T-helper 9 cell (primary cell): Measurements from ENCODE around the gene CTNNBIP1.
"Not testable (repeated sequence)": the region's sequence is repeated elsewhere in the genome, so short reads cannot be mapped to it uniquely, and the experiment has no call there.

Source experiments
- DNase-seq: peaks from one replicate; pipeline ENCODE4 v3.0.0-alpha.2; 2020
- total RNA-seq, 2 donors: gene quantifications; one replicate each; lab custom pipeline; 2026; lab: John Stamatoyannopoulos, UW

CTNNBIP1 gene
- 8.5 to 8.7 reads per million in 2 donors for total RNA-seq

DNA sequence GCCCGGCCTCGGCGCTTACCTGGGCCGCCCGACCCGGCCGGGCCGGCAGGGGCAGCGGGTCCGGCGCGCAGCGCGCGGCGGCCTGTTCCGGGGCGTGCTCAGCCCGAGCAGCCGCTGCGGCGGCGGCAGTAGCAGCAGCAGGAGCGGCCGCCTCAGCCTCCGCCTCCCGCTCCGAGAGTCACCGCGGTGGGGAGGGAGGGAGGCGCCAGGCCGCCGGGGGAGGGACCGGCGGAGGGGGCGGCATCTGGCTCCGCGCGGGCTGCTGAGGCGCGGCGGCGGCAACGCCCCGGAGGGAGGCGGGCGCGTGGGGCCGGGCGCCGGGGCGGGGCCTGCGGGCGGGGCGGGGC is at the start of gene CTNNBIP1:
Gene CTNNBIP1, minus strand, starts transcription at position 194 of the 347 bp plus-strand sequence. CDS start 38,205 bp downstream, outside the sequence.
- no peak for DNase-seq

DNA sequence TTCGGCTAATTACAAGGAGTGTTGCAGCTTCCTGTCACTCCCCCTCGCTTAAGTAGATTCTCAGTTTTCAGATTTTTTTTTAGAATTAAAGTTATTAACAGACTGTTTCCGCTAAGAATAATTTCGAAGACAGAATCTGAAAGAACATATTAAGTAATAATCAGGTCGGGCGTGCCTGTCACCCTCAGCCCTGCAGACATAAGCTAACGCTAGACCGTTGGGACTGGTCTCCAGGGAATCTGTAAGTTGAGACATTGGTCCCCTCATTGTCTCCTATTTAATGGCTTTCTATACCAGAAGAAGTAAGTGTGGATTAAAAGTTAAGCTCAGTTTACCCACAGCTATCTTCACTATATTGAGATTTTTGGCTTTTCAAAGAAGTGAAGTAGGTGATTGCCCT is 47.7 kb upstream of the CTNNBIP1 start:
- DNase-seq: no peak

DNA sequence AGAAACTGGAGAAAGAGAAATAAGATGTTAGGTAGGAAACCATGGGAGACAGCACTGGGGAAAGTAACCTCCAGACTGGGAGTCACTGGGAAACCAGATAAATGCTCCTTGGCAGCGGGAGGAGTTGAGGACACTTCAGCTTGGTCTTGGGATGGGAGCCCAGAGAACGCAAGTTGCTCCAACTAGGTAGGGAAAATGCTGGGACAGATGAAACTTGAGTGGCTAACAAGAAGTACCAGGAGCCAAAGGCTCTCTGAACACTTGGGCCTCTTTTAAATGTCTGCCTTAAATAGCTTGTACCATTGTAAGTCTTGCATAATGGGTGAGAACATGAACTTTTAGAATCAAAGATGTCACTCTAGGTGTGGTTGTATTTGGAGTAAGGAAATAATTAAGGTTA is 36.2 kb upstream of the CTNNBIP1 start:
- DNase-seq: no peak

DNA sequence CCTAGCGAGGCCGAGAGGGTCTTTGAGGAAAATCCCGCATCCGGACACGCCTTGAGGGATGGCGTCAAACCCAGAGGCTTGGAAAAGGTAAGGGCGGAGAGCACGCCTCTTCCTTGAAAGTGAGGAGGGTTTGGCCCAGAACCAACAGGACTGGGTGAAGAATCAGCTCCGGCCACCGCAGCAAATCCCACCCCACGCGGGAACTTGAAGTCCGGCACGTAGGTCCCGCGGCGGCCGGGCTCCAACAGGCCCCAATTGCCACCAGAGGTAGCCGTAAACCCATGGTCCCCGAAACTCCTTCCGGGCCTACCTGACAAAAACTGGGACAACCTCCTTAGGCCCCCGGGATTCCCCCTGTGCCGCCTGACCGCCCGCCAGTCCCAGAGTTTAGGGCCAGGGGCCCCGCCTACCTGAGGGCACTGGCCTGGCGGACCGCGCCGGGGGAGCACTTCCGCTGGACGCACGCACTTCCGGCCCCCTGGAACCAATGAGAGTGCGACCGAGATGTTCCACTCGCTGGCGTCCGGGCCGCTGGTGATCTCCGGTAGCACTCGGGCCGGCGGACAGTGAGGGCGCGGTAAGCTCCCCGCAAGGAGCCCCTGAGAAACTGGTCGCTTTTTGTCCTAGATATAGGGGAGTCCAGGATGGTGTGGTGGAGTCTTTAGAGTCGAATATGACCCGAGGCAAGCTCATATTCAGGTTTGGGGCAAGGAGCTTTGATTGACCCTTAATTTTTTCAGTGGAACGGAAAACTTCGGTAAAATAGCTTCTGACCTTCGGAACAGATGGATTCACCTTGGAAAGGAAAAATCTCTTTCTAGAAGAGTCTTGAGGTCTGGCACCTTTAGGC is 33.1 kb upstream of the CTNNBIP1 start, which contains the start of the genes LZIC and NMNAT1:
Gene LZIC, minus strand, starts transcription at position 453 of the 850 bp plus-strand sequence. CDS start 6,772 bp downstream, outside the sequence.
Gene NMNAT1, plus strand, starts transcription at position 537 of the 850 bp plus-strand sequence. CDS start 28,599 bp downstream, outside the sequence.
- DNase-seq: peak; percentile 76

- no peak for DNase-seq
These were observed 32.4 kb upstream of the CTNNBIP1 start for GRCh38 chr1:9942399-9942938.

DNA sequence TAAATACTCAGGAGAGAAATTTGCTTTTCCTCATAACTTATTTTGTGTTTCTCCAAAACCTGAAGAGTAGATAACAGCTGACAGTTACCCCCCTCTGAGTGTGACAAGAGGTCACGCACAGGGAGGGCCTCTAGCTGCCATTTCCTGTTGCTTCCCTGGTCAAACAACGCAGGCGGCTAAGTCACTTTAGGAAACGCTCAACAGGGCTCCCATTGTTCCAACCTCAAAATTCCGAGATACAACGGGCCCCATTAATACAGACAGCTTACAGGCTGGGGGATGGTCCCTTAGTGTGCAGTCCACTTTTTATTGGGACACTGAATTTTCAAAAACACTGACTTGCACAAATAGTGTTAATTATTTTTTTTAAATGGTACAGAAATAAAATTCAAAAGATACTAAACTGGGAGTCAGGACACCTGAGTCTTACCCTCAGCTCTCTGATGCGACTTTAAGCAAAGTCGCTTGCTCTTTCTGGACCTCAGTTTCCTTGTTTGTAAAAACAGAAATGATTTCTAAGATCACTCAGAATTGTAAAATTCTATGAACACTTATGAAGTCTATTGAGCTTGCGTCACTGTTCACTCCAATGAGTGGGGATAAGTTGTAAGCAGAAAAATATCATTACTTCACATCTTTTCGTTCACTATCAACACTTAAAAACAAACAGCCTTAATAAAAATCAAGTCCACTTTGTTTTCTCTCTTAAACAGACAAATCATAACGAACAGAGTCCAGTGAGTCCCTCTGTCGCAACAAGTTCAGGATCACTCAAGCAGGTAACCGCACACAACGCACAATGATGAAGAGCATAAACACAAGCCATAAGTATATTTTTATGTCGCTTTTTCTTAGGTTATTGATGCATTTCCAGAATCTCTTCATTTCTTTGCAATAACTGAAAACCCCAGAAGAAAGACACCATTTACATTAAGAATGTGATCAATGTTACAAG is 19.6 kb upstream of the CTNNBIP1 start:
- DNase-seq: no peak

DNA sequence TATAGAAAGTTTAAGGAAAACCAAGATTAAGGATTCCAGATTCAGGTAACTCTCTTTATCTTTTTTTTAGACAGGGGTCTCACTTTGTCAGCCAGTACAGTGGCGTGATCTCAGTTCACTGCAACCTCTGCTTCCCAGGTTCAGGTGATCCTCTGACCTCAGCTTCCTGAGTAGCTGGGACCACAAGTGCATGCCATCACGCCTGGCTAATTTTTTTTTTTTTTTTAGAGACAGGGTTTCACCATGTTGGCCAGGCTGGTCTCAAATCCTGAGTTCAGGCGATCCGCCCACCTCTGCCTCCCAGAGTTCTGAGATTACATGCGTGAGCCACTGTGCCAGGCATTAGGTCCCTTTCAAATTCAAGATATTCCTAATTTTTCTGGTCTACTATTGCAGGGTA is 17.2 kb upstream of the CTNNBIP1 start:
- DNase-seq: no peak

DNA sequence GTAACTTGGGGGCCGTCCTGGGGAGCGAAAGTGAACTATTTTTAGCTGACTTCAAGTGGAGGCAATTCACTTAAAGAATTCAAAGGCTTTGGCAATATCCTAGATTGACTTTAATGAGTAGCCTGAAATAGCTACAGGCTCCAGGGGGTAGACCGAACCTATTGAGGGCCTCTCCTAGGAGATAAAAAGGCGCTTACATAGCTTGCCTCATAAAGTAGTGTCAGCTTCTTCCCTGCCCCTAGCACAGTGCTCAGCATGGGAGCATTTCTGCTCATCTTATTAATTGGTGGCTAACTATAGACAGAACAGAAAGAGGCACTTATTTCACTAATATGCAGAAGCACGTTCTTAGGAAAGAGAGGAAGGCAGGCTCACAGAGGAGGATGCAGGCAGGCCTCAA is 12.3 kb upstream of the CTNNBIP1 start:
- no peak for DNase-seq

DNA sequence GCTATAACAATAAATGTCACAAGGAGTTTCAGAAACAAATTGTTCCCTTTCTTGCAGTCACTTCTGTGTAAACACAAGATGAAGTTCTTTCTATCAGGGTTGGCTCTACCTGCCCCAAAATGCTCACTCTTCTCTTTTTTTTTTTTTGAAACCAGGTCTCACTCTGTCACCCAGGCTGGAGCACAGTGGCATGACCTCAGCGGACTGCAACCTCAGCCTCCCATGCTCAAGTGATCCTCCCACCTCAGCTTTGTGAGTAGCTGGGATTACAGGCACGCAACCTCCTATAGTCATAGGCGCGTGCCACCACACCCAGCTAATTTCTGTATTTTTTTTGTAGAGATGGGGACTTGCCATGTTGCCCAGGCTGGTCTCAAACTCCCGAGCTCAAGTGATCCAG is 10.5 kb upstream of the CTNNBIP1 start:
- DNase-seq: no peak

- no peak for DNase-seq
These were observed 7.8 kb upstream of the CTNNBIP1 start for GRCh38 chr1:9917901-9918300.

- DNase-seq: not testable (repeated sequence)
These were observed 7.4 kb upstream of the CTNNBIP1 start for GRCh38 chr1:9917495-9917894.

- DNase-seq: no peak
These were observed 6.4 kb upstream of the CTNNBIP1 start for GRCh38 chr1:9916452-9916851.

DNA sequence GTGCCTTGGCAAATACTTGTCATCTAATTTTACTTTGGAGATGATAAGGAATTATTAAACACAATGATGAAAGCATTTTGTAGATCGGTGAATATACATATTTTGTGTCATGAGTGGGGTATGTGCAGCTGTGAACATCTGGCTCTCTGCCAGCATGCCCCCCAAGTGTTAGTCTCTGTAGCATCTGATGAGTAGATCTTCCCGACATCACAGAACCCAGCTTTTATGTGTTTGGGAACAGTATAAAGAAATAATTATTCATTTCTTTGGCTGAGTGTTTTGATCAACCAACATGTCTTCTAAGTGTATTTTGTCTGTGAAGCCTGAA is 4.5 kb upstream of the CTNNBIP1 start:
- no peak for DNase-seq

- DNase-seq: no peak
These were observed 2.3 kb upstream of the CTNNBIP1 start for GRCh38 chr1:9912264-9912936.

DNA sequence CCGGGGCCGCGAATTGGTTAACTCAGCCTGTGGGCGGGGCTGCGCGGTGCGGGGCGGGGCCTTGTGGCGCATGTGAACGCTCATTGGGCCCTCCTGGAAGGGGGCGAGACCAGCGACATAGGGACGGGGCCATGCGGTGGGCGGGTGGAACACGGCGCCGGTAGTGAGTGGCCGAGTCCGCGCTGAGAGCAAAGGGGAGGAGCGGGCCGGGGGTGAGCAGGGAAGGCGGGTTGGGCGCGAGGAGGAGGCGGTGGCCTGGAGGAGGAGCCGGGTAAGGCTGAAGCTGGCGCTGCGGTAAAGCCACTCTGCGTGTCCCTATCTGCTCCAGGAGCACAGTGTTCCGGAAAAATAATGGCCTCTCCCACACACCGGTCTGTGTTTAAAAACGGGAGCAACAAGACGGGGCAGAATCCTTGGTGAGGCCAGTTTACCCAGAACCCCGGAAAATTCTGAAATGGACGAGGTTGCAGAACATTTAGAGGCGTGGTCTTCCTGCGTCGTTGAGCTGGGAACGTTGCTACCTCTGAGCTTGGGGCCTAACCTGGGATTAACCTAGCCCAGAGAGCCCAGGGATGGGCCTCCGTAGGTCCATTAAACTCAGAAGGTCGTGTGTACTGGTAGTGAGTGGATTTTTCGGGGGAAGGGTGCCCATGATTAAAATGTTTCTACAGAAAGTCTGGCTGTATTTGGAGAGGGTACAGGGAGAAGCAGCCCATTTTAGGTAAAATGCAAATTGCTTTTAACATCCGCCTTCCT is 532 bp upstream of the CTNNBIP1 start:
- DNase-seq: peak; percentile 100

GRCh38 chr1:9909234-9910046 is 629 bp downstream of the CTNNBIP1 start:
- DNase-seq: peak; percentile 21

GRCh38 chr1:9908871-9909233 is 1.2 kb downstream of the CTNNBIP1 start:
- DNase-seq: no peak

- DNase-seq: no peak
These were observed 2.6 kb downstream of the CTNNBIP1 start for GRCh38 chr1:9907441-9907840.

- DNase-seq: no peak
These were observed 3.6 kb downstream of the CTNNBIP1 start for GRCh38 chr1:9906466-9906865.

DNA sequence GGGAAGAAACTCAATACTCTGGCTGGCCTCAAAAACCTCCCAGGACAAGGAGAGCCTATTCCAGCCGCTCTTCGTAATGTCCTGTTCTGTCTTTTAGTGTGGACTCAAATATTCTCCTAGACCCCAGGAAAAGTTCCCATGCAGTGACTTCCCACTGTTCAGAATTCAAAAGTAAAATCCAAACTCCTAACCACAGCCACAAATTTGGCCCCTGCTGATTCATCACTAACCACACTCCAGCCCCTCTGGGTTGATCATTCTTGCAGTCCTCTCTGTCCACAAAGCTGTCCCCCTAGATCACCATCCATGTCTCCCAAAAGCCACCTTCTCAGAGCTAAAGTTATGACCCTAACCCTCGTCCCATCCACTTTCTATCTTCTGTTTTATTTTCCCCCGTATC is 5.1 kb downstream of the CTNNBIP1 start:
- no peak for DNase-seq

DNA sequence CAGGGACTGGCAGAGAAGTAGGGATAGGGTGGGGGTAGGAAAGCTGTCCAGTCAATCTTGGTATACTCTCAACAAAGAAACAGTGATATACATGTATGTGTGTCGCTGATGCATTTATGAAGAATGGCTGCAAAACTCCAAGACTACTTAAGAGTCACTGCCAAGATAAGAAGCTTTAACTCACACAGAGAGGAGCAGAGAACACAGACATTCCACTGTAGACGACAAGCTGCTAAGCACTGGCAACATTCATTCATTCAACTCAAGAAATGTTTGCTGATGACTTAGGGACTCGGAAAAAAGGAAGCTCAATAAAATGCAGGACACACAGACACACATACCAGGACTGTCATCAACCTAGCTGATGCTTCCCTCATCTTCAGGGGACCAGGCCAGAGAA is 5.5 kb downstream of the CTNNBIP1 start:
- DNase-seq: no peak
